Measurements from ENCODE around the gene MAP3K14.

- TF ChIP-seq CTCF (IDR thresholded peaks at IDR 0.05; ENCODE audit: low read depth, low read length), result no peak
- no peak for TF ChIP-seq EZH2phosphoT487 (IDR thresholded peaks at IDR 0.05; ENCODE audit: low read depth)
These were observed 18.1 kb downstream of the MAP3K14 start for GRCh38 chr17:45298546-45299285.
